ENCODE measurements around the gene POU3F2.

POU3F2 gene

GRCh38 chr6:98834060-98835031 is at the start of gene POU3F2:
Gene POU3F2, plus strand, starts transcription at chr6:98834574. Its CDS starts 300 bp downstream, at chr6:98834874.
- in situ Hi-C loops (cut with HindIII; ENCODE audit: low pct_ligation_motif_present, low pct_unique_long_range_greater_than_20kb, low sequenced_read_pairs), result no loop called here
- peak; percentile 85 for DNase-seq

GRCh38 chr6:98787435-98787834 is 46.9 kb upstream of the POU3F2 start:
- no peak for DNase-seq
- in situ Hi-C loops (cut with HindIII; ENCODE audit: low pct_ligation_motif_present, low pct_unique_long_range_greater_than_20kb, low sequenced_read_pairs), result no loop called here

- in situ Hi-C loops (cut with HindIII; ENCODE audit: low pct_ligation_motif_present, low pct_unique_long_range_greater_than_20kb, low sequenced_read_pairs), result no loop called here
- DNase-seq, result no peak
Observed at GRCh38 chr6:98787961-98788360, 46.4 kb upstream of the POU3F2 start.

- DNase-seq, result no peak
- in situ Hi-C loops (cut with HindIII; ENCODE audit: low pct_ligation_motif_present, low pct_unique_long_range_greater_than_20kb, low sequenced_read_pairs), result no loop called here
Observed at GRCh38 chr6:98794307-98794842, 40.0 kb upstream of the POU3F2 start.

- in situ Hi-C loops (cut with HindIII; ENCODE audit: low pct_ligation_motif_present, low pct_unique_long_range_greater_than_20kb, low sequenced_read_pairs), result no loop called here
- DNase-seq, result no peak
Observed at GRCh38 chr6:98797217-98797994, 37.0 kb upstream of the POU3F2 start.

- in situ Hi-C loops (cut with HindIII; ENCODE audit: low pct_ligation_motif_present, low pct_unique_long_range_greater_than_20kb, low sequenced_read_pairs), result no loop called here
- DNase-seq, result no peak
Observed at GRCh38 chr6:98800866-98801265, 33.5 kb upstream of the POU3F2 start.

- DNase-seq, result no peak
- in situ Hi-C loops (cut with HindIII; ENCODE audit: low pct_ligation_motif_present, low pct_unique_long_range_greater_than_20kb, low sequenced_read_pairs), result no loop called here
Observed at GRCh38 chr6:98808541-98809210, 25.7 kb upstream of the POU3F2 start.

GRCh38 chr6:98812220-98812619 is 22.2 kb upstream of the POU3F2 start:
- in situ Hi-C loops (cut with HindIII; ENCODE audit: low pct_ligation_motif_present, low pct_unique_long_range_greater_than_20kb, low sequenced_read_pairs), result no loop called here

GRCh38 chr6:98816799-98817198 is 17.6 kb upstream of the POU3F2 start:
- in situ Hi-C loops (cut with HindIII; ENCODE audit: low pct_ligation_motif_present, low pct_unique_long_range_greater_than_20kb, low sequenced_read_pairs), result no loop called here
- DNase-seq, result no peak

More at GRCh38 chr6:98812220-98812619, 22.2 kb upstream of the POU3F2 start:
- DNase-seq, result no peak

- no peak for DNase-seq
- in situ Hi-C loops (cut with HindIII; ENCODE audit: low pct_ligation_motif_present, low pct_unique_long_range_greater_than_20kb, low sequenced_read_pairs), result no loop called here
Observed at GRCh38 chr6:98821756-98822405, 12.5 kb upstream of the POU3F2 start.

GRCh38 chr6:98823428-98824161 is 10.8 kb upstream of the POU3F2 start:
- in situ Hi-C loops (cut with HindIII; ENCODE audit: low pct_ligation_motif_present, low pct_unique_long_range_greater_than_20kb, low sequenced_read_pairs), result no loop called here
- DNase-seq, result no peak

GRCh38 chr6:98824162-98824901 is 10.0 kb upstream of the POU3F2 start:
- in situ Hi-C loops (cut with HindIII; ENCODE audit: low pct_ligation_motif_present, low pct_unique_long_range_greater_than_20kb, low sequenced_read_pairs), result no loop called here
- no peak for DNase-seq

- in situ Hi-C loops (cut with HindIII; ENCODE audit: low pct_ligation_motif_present, low pct_unique_long_range_greater_than_20kb, low sequenced_read_pairs), result no loop called here
Observed at GRCh38 chr6:98824902-98825599, 9.3 kb upstream of the POU3F2 start.

GRCh38 chr6:98825600-98826230 is 8.7 kb upstream of the POU3F2 start:
- no peak for DNase-seq
- in situ Hi-C loops (cut with HindIII; ENCODE audit: low pct_ligation_motif_present, low pct_unique_long_range_greater_than_20kb, low sequenced_read_pairs), result no loop called here

More at GRCh38 chr6:98824902-98825599, 9.3 kb upstream of the POU3F2 start:
- no peak for DNase-seq

GRCh38 chr6:98827295-98828159 is 6.8 kb upstream of the POU3F2 start:
- in situ Hi-C loops (cut with HindIII; ENCODE audit: low pct_ligation_motif_present, low pct_unique_long_range_greater_than_20kb, low sequenced_read_pairs), result no loop called here
- no peak for DNase-seq
